ENCODE data around the gene NF1.

DNA sequence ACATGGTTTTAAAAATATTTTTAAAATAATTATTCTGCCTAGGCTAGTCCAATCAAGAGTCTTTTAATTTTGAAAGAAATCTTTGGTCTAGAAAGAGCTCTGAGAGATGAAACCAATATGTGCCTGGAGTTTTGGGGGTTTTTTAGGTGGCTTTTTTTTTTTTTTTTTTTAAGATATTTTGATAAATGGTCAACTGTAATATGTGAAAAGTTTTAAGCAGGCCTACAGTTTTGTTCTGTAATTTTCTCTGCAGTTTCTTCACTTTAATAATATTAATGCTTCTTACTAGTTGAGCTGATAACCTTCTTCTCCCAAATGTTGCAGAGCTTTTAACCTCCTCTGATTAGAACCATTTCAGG is 157.2 kb downstream of the NF1 start:
- TF ChIP-seq, protein P1, sequence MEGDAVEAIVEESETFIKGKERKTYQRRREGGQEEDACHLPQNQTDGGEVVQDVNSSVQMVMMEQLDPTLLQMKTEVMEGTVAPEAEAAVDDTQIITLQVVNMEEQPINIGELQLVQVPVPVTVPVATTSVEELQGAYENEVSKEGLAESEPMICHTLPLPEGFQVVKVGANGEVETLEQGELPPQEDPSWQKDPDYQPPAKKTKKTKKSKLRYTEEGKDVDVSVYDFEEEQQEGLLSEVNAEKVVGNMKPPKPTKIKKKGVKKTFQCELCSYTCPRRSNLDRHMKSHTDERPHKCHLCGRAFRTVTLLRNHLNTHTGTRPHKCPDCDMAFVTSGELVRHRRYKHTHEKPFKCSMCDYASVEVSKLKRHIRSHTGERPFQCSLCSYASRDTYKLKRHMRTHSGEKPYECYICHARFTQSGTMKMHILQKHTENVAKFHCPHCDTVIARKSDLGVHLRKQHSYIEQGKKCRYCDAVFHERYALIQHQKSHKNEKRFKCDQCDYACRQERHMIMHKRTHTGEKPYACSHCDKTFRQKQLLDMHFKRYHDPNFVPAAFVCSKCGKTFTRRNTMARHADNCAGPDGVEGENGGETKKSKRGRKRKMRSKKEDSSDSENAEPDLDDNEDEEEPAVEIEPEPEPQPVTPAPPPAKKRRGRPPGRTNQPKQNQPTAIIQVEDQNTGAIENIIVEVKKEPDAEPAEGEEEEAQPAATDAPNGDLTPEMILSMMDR (IDR thresholded peaks at IDR 0.05), result no peak
- no peak for TF ChIP-seq POLR2A (IDR thresholded peaks at IDR 0.05)
